DOHH2 (cell line): Measurements from ENCODE around the gene DEPDC1.

ENCODE experiments used
- CTCF ChIP-seq: fragments of 200-600 bp; sonication (generic); IDR thresholded peaks from one replicate; pipeline ENCODE4 v1.5.1; 2014; ENCODE audit warnings: antibody characterized with exemption, mild to moderate bottlenecking, low read depth, low read length; ENCODE audit not compliant: poor library complexity, severe bottlenecking
- EZH2phosphoT487 ChIP-seq: fragments of 200-600 bp; sonication (generic); IDR thresholded peaks from 2 replicates; pipeline ENCODE4 v1.6.1; 2017; ENCODE audit warnings: borderline replicate concordance, mild to moderate bottlenecking, antibody characterized with exemption, low read length, moderate library complexity, mixed read lengths

GRCh38 chr1:68453060-68453670 is 43.7 kb downstream of the DEPDC1 start:
- TF ChIP-seq CTCF: no peak
- TF ChIP-seq EZH2phosphoT487: no peak
